ENCODE data around the gene DIS3L. TPM values are rescaled to one million over a fixed set of nuclear protein-coding genes. Genes with fewer than 3 reads are reported as not detected.
"Not testable (repeated sequence)": the region's sequence is repeated elsewhere in the genome, so short reads cannot be mapped to it uniquely, and the experiment has no call there.

DIS3L gene
- total RNA-seq, 1 donor from 2014 or later, result 51.1 TPM

GRCh38 chr15:66369773-66370651 lies 76.6 kb downstream of the DIS3L start:
- no peak for DNase-seq (ENCODE audit: low spot score, unreplicated experiment)
- Mint-ChIP-seq H3K27ac (no peak overlapping the region), H3K4me1 (ENCODE audit: low read depth) (no peaks in the 10 kb centered on the region), H3K9me3 (ENCODE audit: low read depth) (peaks cover 4% of the 10 kb centered on the region), H3K27me3 (no peaks in the 10 kb centered on the region), H3K4me3 (ENCODE audit: low read depth) (no peak overlapping the region), H3K36me3 (ENCODE audit: insufficient read depth) (peaks cover 1% of the 10 kb centered on the region)
- no peak for TF ChIP-seq CTCF (IDR thresholded peaks at IDR 0.05; ENCODE audit: unreplicated experiment)

- H3K27me3 Mint-ChIP-seq, result no peaks in the 10 kb centered on the region
- no peak overlapping the region for H3K4me3 Mint-ChIP-seq (ENCODE audit: low read depth)
- peaks cover 1% of the 10 kb centered on the region for H3K36me3 Mint-ChIP-seq (ENCODE audit: insufficient read depth)
- peaks cover 5% of the 10 kb centered on the region for H3K9me3 Mint-ChIP-seq (ENCODE audit: low read depth)
- DNase-seq (ENCODE audit: low spot score, unreplicated experiment), result no peak
- no peak overlapping the region for H3K27ac Mint-ChIP-seq
- TF ChIP-seq CTCF (IDR thresholded peaks at IDR 0.05; ENCODE audit: unreplicated experiment), result no peak
- no peaks in the 10 kb centered on the region for H3K4me1 Mint-ChIP-seq (ENCODE audit: low read depth)
These were observed 80.8 kb downstream of the DIS3L start for GRCh38 chr15:66374179-66374578.

- no peak overlapping the region for H3K4me3 Mint-ChIP-seq (ENCODE audit: low read depth)
- peaks cover 4% of the 10 kb centered on the region for H3K4me1 Mint-ChIP-seq (ENCODE audit: low read depth)
- peaks cover 1% of the 10 kb centered on the region for H3K36me3 Mint-ChIP-seq (ENCODE audit: insufficient read depth)
- no peaks in the 10 kb centered on the region for H3K27me3 Mint-ChIP-seq
- H3K9me3 Mint-ChIP-seq (ENCODE audit: low read depth), result peaks cover 5% of the 10 kb centered on the region
- no peak for TF ChIP-seq CTCF (IDR thresholded peaks at IDR 0.05; ENCODE audit: unreplicated experiment)
- no peak for DNase-seq (ENCODE audit: low spot score, unreplicated experiment)
- peak overlapping the region; percentile 37 for H3K27ac Mint-ChIP-seq
These were observed 85.6 kb downstream of the DIS3L start for GRCh38 chr15:66378814-66379430.

- H3K4me3 Mint-ChIP-seq (ENCODE audit: low read depth); DNase-seq (ENCODE audit: low spot score, unreplicated experiment); H3K27ac Mint-ChIP-seq; H3K4me1 Mint-ChIP-seq (ENCODE audit: low read depth); H3K36me3 Mint-ChIP-seq (ENCODE audit: insufficient read depth); H3K9me3 Mint-ChIP-seq (ENCODE audit: low read depth); H3K27me3 Mint-ChIP-seq: not testable (repeated sequence)
These were observed 88.0 kb downstream of the DIS3L start for GRCh38 chr15:66381376-66381775.

Other genes with a start within 250 kb of the DIS3L start
- gene MEGF11, start 39.8 kb upstream of the DIS3L start, total RNA-seq, result 0.60 and 1.2 TPM in 2 replicates
- 10.1 and 11.0 TPM in 2 replicates for gene TIPIN, start 63.1 kb downstream of the DIS3L start, total RNA-seq
- 28.6 TPM in 2 replicates for gene MAP2K1, start 93.3 kb downstream of the DIS3L start, total RNA-seq
- gene SNAPC5, start 204.2 kb downstream of the DIS3L start, total RNA-seq, result 25.2 and 25.9 TPM in 2 replicates
- gene RPL4, start 211.3 kb downstream of the DIS3L start, total RNA-seq, result 2,572 and 2,630 TPM in 2 replicates
- 22.5 and 23.3 TPM in 2 replicates for gene ZWILCH, start 211.8 kb downstream of the DIS3L start, total RNA-seq

Measured in progenitor cell of endocrine pancreas (in vitro differentiated cells).